NCI-H524 (cell line): ENCODE measurements around the gene ACSF3.
"Not testable (repeated sequence)": the region's sequence is repeated elsewhere in the genome, so short reads cannot be mapped to it uniquely, and the experiment has no call there.

ENCODE experiments used
- DNase-seq, 2 experiments: peaks; one replicate each; lab custom pipeline; 2025; lab: John Stamatoyannopoulos, UW

Gene ACSF3

GRCh38 chr16:89161763-89162713 lies 68.4 kb downstream of the ACSF3 start:
- no peak for DNase-seq

DNA sequence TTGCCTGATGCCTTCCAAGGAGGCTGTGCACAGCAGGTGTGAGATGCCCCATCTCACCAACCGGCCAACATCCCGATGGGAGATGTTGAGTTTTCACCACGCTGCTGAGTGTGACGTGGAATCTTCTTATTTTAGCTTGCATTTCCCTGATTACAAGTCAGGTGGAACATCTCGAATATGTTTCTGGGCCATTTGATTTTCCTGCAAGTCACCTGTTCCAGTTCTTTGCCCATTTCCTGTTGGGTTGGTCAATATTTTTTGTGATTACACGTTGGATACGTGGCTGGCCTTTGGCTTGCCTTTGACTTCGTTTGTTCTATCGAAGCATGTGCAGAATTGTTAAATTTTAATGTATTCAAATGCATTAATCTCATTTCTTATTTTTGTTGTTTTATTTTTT lies 69.6 kb downstream of the ACSF3 start:
- no peak for DNase-seq

DNA sequence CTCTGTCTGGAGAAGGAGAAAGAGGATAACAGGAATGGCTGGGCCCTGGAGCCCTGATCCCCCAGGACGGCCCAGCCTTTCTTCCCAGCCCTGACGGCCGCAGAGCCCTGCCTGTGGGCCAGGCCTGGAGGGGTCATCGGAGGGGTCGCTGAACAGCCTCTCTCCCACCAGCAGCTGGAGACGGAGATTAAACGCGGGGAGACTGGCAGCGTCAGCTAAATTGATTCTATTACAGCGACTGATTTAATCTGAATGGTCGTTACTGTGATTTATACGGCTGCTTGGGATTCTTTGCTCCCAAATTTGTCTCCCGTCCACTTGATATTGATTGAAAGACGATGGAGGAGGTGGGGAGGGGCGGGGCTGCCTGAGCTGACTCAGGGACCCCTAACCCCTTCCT lies 70.8 kb downstream of the ACSF3 start:
- no peak for DNase-seq

DNA sequence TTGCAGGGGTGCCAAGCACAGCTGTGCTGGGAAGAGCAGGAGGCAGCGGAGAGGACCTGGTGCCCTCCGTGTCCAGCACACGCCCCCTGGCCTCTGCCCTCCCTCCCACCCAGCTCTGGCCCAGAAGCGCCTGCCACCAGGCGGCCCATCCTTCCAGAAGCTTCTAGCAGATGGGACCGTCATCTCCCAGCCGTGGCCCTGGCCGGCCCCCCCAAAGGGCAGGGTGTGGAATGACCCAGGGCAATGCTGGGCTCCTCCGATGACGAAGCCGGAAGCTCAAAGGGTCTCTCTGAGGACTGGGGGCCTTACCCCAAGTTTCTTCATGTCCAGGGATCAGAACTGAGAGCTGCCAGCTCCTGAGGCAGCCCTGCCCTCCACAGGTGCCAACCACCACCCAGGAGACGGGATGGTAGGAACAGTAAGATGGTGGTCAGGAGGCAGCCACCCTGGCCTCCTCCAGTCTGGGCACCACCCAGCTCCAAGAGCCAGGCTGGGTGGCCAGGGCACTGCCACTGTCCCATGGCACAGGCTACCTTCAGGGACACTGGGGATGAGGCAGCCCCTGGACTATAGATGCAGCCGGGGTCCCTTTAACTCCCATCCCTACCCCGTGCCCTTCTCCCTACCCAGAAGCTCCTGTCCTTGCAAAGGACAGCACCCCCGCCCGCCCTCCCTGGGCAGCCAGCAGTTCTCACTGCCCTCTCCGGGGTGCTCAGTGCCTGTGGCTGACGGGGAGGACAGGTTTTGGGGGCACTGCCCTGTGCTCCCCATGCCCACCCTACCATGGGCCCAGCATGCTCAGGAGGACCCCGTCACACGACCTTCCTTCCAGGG lies 71.4 kb downstream of the ACSF3 start:
- DNase-seq = no peak

- not testable (repeated sequence) for DNase-seq
These were observed 72.0 kb downstream of the ACSF3 start for GRCh38 chr16:89165681-89165979.

DNA sequence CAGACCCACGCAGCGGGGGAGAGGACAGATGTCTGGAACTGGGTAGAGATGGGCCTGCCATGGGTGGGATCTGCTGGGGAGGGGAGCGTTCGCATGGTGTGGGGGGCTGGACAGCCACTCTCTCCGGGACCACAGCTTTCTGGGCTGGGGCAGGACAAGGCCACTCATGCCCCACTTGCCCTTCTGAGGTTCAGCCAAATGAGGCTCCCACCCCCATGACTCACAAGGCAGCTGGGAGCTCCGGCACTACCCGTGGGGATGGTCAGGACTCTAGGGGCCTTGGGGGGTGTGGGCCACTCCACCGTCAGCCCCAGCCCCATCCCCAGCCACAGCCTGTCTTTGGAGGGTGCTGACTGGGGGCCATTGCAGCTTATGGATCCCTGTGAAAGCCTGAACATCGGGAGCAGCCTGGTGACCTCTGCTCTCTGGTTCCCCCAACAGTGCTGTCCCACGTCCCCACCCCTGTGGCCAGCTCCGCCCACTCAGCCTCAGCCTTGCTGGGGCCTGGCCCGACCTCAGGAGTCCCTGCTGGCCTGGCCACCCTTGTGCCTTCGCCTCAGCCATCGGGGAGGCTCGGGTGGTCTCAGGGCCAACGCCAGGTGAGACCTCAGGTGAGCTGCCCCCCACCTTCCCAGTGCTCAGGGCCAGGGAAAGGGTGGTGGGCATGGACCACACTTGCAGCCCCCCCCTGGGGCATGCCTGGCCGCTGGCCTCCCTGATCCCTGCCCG lies 73.2 kb downstream of the ACSF3 start:
- DNase-seq = no peak

DNA sequence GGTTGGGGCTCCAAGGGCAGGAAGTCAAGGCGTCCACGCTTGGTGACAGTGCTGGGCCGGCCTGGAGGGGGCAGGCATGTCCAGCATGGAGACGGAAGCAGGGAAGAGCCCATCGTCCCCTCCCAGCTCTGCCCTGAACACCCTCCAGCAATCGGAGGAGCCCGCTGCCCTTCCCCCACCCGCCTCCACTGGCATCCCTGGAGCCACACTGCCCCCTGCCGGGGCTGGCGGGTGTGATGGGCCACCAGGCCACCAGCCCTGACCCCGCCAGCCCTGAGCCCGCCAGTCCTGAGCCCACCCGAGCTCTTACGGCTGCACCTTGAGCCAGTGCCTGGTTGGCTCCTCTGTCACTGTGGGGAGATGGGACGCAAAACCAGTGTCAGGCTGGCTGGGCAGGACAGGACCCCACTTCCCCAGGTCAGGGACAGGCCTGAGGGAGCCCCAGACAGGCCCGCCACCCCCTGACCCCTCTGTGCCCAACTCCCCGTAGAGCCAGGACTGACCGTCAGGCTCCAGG lies 73.8 kb downstream of the ACSF3 start:
- DNase-seq = peak; percentile 87 to 93

DNA sequence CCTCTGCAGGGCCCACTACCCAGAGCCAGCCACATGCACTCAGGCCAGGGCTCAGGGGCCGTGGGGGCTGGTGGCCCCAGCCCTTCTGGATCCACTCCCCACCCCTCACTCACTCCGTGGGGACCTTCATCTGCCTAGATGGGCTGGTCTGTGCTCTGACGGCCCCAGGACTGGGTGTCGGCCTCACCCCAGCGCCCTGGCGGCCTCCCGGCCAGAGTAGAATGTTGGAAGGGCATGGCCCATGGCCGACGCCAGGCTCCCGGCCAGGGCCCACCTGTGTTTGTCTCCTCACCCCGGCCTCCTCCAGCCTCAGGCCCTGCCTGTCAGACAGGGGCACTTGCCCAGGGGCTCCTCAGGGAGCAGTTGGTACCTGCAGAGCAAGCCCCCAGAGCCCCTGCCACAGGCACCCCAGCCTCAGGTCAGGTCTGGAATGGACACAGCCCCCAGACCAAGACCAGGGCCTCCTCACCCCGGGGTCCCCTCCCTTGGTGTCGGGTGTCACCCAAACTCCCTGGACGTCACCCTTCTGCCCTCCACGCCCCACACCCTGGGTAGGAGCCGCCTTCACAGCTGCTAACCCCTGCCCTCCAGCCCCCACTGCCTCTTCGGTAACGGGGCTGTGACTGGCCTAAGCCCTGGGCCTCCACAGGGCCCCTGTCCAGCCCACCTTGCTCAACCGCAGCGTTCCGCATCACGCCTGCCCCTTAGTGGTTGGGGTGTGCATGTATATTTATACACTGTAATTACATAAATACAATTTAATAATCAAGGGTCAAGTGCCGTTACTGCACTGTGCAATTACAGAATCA lies 74.9 kb downstream of the ACSF3 start:
- DNase-seq = peak in 1 of 2 experiments; percentile 60

DNA sequence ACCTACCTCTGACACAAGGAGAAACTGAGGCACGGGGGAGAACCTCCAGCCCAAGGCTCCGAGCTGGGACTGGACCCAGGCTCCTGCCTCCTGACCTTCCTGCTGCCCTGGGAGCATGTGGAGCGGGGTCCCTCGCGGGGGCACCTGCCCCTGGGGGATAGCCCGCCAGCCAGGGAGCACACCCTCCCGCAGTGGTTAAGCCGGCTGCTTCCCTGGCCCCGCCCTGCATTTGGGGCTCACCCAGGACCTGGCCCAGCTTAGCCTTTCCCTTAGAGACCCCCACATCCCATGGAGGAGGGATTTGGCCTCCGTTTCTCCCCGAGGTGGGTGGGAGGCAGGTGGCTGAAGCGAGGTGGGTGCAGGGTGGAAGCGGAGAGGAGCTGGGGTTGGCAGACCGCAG lies 76.1 kb downstream of the ACSF3 start:
- no peak for DNase-seq

DNA sequence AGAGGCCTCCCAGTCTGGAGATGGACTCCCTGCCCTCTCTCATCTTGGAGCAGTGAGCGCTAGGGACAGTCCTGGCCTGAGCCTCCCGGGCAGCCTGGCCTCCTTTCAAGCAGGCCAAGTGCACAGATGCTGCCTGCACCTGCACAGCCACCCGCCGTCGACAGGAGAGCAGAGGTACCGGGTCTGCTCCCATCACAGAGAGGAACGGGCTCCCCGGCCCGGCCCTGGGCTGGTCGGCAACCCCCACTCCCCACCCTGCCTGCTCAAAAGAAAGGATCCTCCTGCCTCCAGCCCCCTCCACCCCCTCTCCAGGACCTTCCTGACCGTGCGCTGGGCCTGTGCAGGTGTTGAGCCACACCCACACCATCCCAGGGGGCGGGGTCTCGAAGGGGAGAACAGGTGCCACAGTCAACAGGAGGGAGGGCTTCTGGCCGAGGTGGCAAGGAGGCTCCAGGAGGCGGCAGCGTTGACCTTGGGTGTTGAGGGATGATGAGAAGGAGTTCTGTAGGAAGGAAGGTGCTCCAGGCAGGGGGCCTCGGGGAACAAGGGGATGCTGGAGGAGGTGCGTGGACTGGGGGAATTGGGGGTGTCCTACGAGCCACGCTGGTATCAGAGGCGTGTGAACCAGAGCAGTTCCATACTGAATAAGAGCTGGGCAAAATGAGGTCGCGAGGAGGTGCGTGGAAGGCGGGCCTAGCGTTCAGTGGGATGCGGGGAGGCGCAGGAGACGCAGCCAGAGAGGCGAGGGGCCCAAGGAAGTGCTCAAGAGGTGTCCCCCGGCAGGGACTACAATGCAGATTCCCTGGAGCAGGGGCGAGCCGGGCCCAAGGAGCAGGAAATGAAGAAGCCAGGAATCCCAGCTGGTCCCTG lies 76.9 kb downstream of the ACSF3 start:
- peak; percentile 60 to 82 for DNase-seq

DNA sequence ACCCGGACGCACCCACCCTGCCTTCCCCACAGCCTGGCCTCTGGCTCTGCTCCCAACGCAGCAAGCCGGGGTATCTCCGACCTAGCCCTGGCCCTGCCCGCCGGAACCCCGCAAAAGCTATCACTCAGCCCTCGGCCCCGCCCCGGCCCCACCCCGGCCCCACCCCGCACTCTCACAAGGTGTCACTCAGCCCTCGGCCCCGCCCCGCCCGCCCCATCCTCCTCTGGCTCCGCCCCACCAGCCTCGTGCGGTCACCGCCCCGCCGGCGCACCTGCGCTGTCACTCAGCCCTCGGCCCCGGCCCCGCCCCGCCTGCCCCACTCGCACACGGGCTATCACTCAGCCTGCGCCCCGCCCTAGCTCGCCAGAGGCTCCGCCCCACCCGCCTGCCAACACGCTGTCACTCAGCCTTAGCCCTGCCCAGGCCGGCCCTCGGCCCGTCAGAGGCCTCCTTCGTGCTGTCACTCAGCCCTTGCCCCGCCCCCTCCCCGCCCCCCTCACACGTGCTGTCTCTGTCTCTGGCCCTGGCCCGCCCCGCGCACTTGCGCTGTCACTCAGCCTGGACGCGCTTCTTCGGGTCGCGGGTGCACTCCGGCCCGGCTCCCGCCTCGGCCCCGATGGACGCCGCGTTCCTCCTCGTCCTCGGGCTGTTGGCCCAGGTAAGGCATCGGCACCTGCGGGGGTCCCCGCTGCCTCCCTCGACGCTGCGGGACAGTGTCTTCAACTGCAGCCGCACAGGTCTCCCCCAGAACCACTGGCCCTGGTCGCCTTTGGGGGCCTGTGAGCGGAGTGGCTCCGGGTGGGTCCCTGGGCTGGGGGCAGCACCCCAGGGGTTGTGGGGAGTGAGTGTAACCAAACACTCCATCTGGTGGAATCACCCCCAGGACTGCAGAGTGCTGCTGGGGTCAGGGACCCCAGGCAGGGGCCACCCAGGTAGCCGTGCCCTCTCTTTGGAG lies 77.8 kb downstream of the ACSF3 start, which contains the start of gene CDH15:
CDH15 (plus strand) TSS at position 533 of the 955 bp plus-strand sequence; CDS start at position 617, 84 bp downstream.
- peak; percentile 94 to 98 for DNase-seq

DNA sequence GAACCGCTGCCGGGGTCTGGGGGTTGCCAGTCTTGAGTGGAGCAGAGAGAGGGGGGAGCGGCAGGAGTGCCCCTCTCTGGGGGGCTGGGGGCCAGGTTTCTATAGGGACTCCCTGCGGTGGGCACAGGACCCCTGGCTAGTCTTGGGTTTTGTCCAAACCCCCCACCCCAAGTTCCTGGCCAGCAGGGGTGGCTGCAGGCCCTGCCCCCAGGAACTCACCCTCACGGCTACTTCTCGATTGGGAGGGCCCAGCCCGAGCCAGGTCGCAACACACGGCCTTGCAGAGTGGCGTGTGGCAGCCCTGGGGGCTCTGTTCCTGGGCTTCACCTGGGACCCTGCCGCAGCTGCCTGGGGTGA lies 78.5 kb downstream of the ACSF3 start:
- DNase-seq = no peak

DNA sequence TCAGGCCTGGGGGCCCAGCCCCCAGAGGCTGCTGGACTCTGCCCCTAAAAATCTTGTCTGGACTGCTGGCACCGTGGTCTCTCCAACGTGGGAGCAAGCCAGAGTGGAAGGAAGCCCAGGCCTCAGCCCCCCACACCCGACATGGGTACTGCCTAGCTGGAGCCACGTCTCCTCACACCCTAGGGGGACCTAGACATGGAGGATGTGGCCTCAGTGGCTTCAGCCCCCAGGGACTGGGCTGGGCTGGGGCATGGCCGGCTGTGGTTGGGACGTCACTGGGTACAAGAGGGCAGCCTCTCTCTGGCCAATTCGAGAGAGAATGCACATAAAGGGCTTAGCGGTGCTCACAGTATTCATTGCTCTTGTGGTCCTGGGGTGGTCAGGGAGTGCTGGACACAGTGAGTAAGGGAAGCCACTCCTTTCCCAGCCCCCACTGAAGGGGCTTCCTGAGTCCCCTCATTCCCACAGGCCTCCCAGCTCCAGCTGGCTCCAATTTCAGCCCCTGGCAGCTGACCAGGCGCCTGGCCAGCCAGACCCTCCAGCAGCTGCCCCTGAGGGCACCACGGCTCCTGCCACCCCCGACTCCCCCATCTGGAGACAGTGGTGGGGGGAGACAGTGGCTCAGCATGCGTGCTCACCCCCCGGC lies 79.0 kb downstream of the ACSF3 start:
- DNase-seq = peak in 1 of 2 experiments; percentile 42

GRCh38 chr16:89173174-89173921 lies 79.7 kb downstream of the ACSF3 start:
- peak; percentile 94 to 95 for DNase-seq

GRCh38 chr16:89174055-89174827 lies 80.6 kb downstream of the ACSF3 start:
- DNase-seq = peak in 1 of 2 experiments; percentile 37

- DNase-seq = no peak
These were observed 81.2 kb downstream of the ACSF3 start for GRCh38 chr16:89174877-89175276.
